ENCODE measurements around the gene USP7.
"Not testable (repeated sequence)": the region's sequence is repeated elsewhere in the genome, so short reads cannot be mapped to it uniquely, and the experiment has no call there.

Gene USP7

GRCh38 chr16:8920645-8921346, 42.9 kb downstream of the USP7 start:
- no peak overlapping the region for H3K9ac ChIP-seq
- no peak for TF ChIP-seq CTCF (conservative IDR thresholded peaks at IDR 0.05; ENCODE audit: low read depth, low read length)
- H3K4me1 ChIP-seq (ENCODE audit: low read depth, poor library complexity, severe bottlenecking): peaks cover 47% of the 10 kb centered on the region
- no peaks in the 10 kb centered on the region for H3K27me3 ChIP-seq (ENCODE audit: insufficient read depth, low read depth)
- peaks cover 67% of the 10 kb centered on the region for H3K79me2 ChIP-seq (ENCODE audit: insufficient read depth, low read depth)
- H3K4me3 ChIP-seq (IDR thresholded peaks at IDR 0.05; ENCODE audit: insufficient read depth, low read depth, low read length): no peak overlapping the region
- peak overlapping the region; percentile 3; the same call in 1 of the 2 replicates for H3K27ac ChIP-seq
- peaks cover 21% of the 10 kb centered on the region; the same call in 1 of the 2 replicates for H3K36me3 ChIP-seq (ENCODE audit: insufficient read depth)
- no peak overlapping the region for H2AFZ ChIP-seq (ENCODE audit: low read depth)
- no peak overlapping the region for H3K4me2 ChIP-seq
- peaks cover 22% of the 10 kb centered on the region; the same call in 1 of the 2 replicates for H4K20me1 ChIP-seq (ENCODE audit: insufficient read depth)

GRCh38 chr16:8919934-8920462, 43.7 kb downstream of the USP7 start:
- H3K79me2 ChIP-seq (ENCODE audit: insufficient read depth, low read depth): peaks cover 59% of the 10 kb centered on the region
- no peak overlapping the region for H3K4me2 ChIP-seq
- peaks cover 21% of the 10 kb centered on the region; the same call in 1 of the 2 replicates for H3K36me3 ChIP-seq (ENCODE audit: insufficient read depth)
- H3K4me1 ChIP-seq (ENCODE audit: low read depth, poor library complexity, severe bottlenecking): peaks cover 47% of the 10 kb centered on the region
- TF ChIP-seq CTCF (conservative IDR thresholded peaks at IDR 0.05; ENCODE audit: low read depth, low read length): no peak
- no peak overlapping the region; the same call in 1 of the 2 replicates for H3K27ac ChIP-seq
- no peaks in the 10 kb centered on the region for H3K27me3 ChIP-seq (ENCODE audit: insufficient read depth, low read depth)
- no peak overlapping the region for H2AFZ ChIP-seq (ENCODE audit: low read depth)
- no peak overlapping the region for H3K4me3 ChIP-seq (IDR thresholded peaks at IDR 0.05; ENCODE audit: insufficient read depth, low read depth, low read length)
- no peak overlapping the region for H3K9ac ChIP-seq
- H4K20me1 ChIP-seq (ENCODE audit: insufficient read depth): peaks cover 17% of the 10 kb centered on the region; the same call in 1 of the 2 replicates

- peaks cover 45% of the 10 kb centered on the region for H3K4me1 ChIP-seq (ENCODE audit: low read depth, poor library complexity, severe bottlenecking)
- no peak overlapping the region for H3K4me3 ChIP-seq (IDR thresholded peaks at IDR 0.05; ENCODE audit: insufficient read depth, low read depth, low read length)
- no peak overlapping the region for H2AFZ ChIP-seq (ENCODE audit: low read depth)
- H3K4me2 ChIP-seq: no peak overlapping the region
- peaks cover 52% of the 10 kb centered on the region; the same call in 1 of the 2 replicates for H3K79me2 ChIP-seq (ENCODE audit: insufficient read depth, low read depth)
- TF ChIP-seq CTCF (conservative IDR thresholded peaks at IDR 0.05; ENCODE audit: low read depth, low read length): no peak
- peaks cover 14% of the 10 kb centered on the region; the same call in 1 of the 2 replicates for H4K20me1 ChIP-seq (ENCODE audit: insufficient read depth)
- no peak overlapping the region for H3K27ac ChIP-seq
- no peaks in the 10 kb centered on the region for H3K27me3 ChIP-seq (ENCODE audit: insufficient read depth, low read depth)
- H3K9ac ChIP-seq: no peak overlapping the region
- H3K36me3 ChIP-seq (ENCODE audit: insufficient read depth): peaks cover 21% of the 10 kb centered on the region; the same call in 1 of the 2 replicates
Measured at GRCh38 chr16:8919089-8919933, 44.4 kb downstream of the USP7 start.

- not testable (repeated sequence) for H4K20me1 ChIP-seq (ENCODE audit: insufficient read depth); H3K4me3 ChIP-seq (IDR thresholded peaks at IDR 0.05; ENCODE audit: insufficient read depth, low read depth, low read length); H3K9ac ChIP-seq; H3K27ac ChIP-seq; H3K4me2 ChIP-seq; H2AFZ ChIP-seq (ENCODE audit: low read depth); H3K27me3 ChIP-seq (ENCODE audit: insufficient read depth, low read depth)
- peaks cover 15% of the 10 kb centered on the region; the same call in 1 of the 2 replicates for H3K36me3 ChIP-seq (ENCODE audit: insufficient read depth)
- H3K4me1 ChIP-seq (ENCODE audit: low read depth, poor library complexity, severe bottlenecking): peaks cover 57% of the 10 kb centered on the region
- peaks cover 38% of the 10 kb centered on the region; the same call in 1 of the 2 replicates for H3K79me2 ChIP-seq (ENCODE audit: insufficient read depth, low read depth)
Measured at GRCh38 chr16:8917336-8917735, 46.4 kb downstream of the USP7 start.
